HUES6 (cell line): ENCODE data around the gene SLC8A1.

Experiments
- H3K27ac ChIP-seq: 2 replicates; pipeline ENCODE4 v1.7.0; 2013; ENCODE audit warnings: low read depth, mild to moderate bottlenecking, low read length, inconsistent platforms
- H3K27me3 ChIP-seq: 2 replicates; pipeline ENCODE4 v1.6.1; 2013; ENCODE audit warnings: low read length; ENCODE audit not compliant: control insufficient read depth, insufficient read depth
- H3K36me3 ChIP-seq: 2 replicates; pipeline ENCODE4 v1.6.1; 2013; ENCODE audit warnings: low read length; ENCODE audit not compliant: control insufficient read depth, insufficient read depth
- H3K4me1 ChIP-seq: 2 replicates; pipeline ENCODE4 v1.6.1; 2013; ENCODE audit warnings: low read length; ENCODE audit not compliant: control insufficient read depth, insufficient read depth
- H3K4me3 ChIP-seq: 2 replicates; pipeline ENCODE4 v1.5.1; 2013; ENCODE audit warnings: low read depth, low read length
- H3K9ac ChIP-seq: one replicate; pipeline ENCODE4 v1.6.1; 2013; ENCODE audit warnings: mild to moderate bottlenecking, low read length
- H3K9me3 ChIP-seq: 2 replicates; pipeline ENCODE4 v1.6.1; 2013; ENCODE audit warnings: low read depth, low read length; ENCODE audit not compliant: control insufficient read depth, insufficient read depth

SLC8A1 gene

GRCh38 chr2:40457366-40457765 lies 5.5 kb upstream of the SLC8A1 start:
- H3K9me3 ChIP-seq, result no peaks in the 10 kb centered on the region
- H3K36me3 ChIP-seq, result no peaks in the 10 kb centered on the region
- H3K27ac ChIP-seq, result no peak overlapping the region
- peaks cover 8% of the 10 kb centered on the region; the same call in 1 of the 2 replicates for H3K4me1 ChIP-seq
- no peak overlapping the region for H3K9ac ChIP-seq
- peaks cover 19% of the 10 kb centered on the region for H3K27me3 ChIP-seq
- H3K4me3 ChIP-seq, result no peak overlapping the region

- Histone ChIP-seq H3K9ac (no peak overlapping the region), H3K4me3 (no peak overlapping the region), H3K9me3 (no peaks in the 10 kb centered on the region), H3K4me1 (peaks cover 8% of the 10 kb centered on the region; the same call in 1 of the 2 replicates), H3K36me3 (no peaks in the 10 kb centered on the region), H3K27ac (no peak overlapping the region), H3K27me3 (peaks cover 22% of the 10 kb centered on the region)
These were observed 5.0 kb upstream of the SLC8A1 start for GRCh38 chr2:40456926-40457325.

GRCh38 chr2:40455661-40456060 lies 3.8 kb upstream of the SLC8A1 start:
- no peak overlapping the region for H3K4me3 ChIP-seq
- H3K27me3 ChIP-seq, result peaks cover 34% of the 10 kb centered on the region
- no peaks in the 10 kb centered on the region for H3K36me3 ChIP-seq
- peaks cover 8% of the 10 kb centered on the region; the same call in 1 of the 2 replicates for H3K4me1 ChIP-seq
- no peak overlapping the region for H3K9ac ChIP-seq
- no peak overlapping the region for H3K27ac ChIP-seq
- no peaks in the 10 kb centered on the region for H3K9me3 ChIP-seq

GRCh38 chr2:40454321-40454720 lies 2.4 kb upstream of the SLC8A1 start:
- Histone ChIP-seq H3K4me3 (no peak overlapping the region), H3K27ac (no peak overlapping the region), H3K9ac (no peak overlapping the region), H3K27me3 (peaks cover 48% of the 10 kb centered on the region), H3K36me3 (no peaks in the 10 kb centered on the region), H3K9me3 (no peaks in the 10 kb centered on the region), H3K4me1 (peaks cover 14% of the 10 kb centered on the region; the same call in 1 of the 2 replicates)

- Histone ChIP-seq H3K36me3 (no peaks in the 10 kb centered on the region), H3K4me3 (peak overlapping the region; percentile 80), H3K9me3 (no peaks in the 10 kb centered on the region), H3K4me1 (peaks cover 14% of the 10 kb centered on the region; the same call in 1 of the 2 replicates), H3K9ac (no peak overlapping the region), H3K27ac (no peak overlapping the region), H3K27me3 (peaks cover 51% of the 10 kb centered on the region)
These were observed 896 bp upstream of the SLC8A1 start for GRCh38 chr2:40452786-40453185.

GRCh38 chr2:40450796-40451430 lies 977 bp downstream of the SLC8A1 start:
- Histone ChIP-seq H3K27me3 (peaks cover 51% of the 10 kb centered on the region), H3K4me1 (peaks cover 14% of the 10 kb centered on the region; the same call in 1 of the 2 replicates), H3K9me3 (no peaks in the 10 kb centered on the region), H3K4me3 (peak overlapping the region; percentile 80), H3K9ac (no peak overlapping the region), H3K36me3 (no peaks in the 10 kb centered on the region), H3K27ac (no peak overlapping the region)

- Histone ChIP-seq H3K9me3 (no peaks in the 10 kb centered on the region), H3K36me3 (no peaks in the 10 kb centered on the region), H3K9ac (no peak overlapping the region), H3K27ac (no peak overlapping the region), H3K27me3 (peaks cover 51% of the 10 kb centered on the region), H3K4me1 (peaks cover 14% of the 10 kb centered on the region; the same call in 1 of the 2 replicates), H3K4me3 (no peak overlapping the region)
These were observed 1.7 kb downstream of the SLC8A1 start for GRCh38 chr2:40450066-40450795.

GRCh38 chr2:40448476-40449079 lies 3.3 kb downstream of the SLC8A1 start:
- Histone ChIP-seq H3K9ac (no peak overlapping the region), H3K4me3 (no peak overlapping the region), H3K27ac (no peak overlapping the region), H3K9me3 (no peaks in the 10 kb centered on the region), H3K36me3 (no peaks in the 10 kb centered on the region), H3K4me1 (peaks cover 14% of the 10 kb centered on the region; the same call in 1 of the 2 replicates), H3K27me3 (peaks cover 44% of the 10 kb centered on the region)

- no peaks in the 10 kb centered on the region for H3K36me3 ChIP-seq
- H3K9me3 ChIP-seq, result no peaks in the 10 kb centered on the region
- H3K4me1 ChIP-seq, result peaks cover 6% of the 10 kb centered on the region; the same call in 1 of the 2 replicates
- no peak overlapping the region for H3K4me3 ChIP-seq
- H3K9ac ChIP-seq, result no peak overlapping the region
- no peak overlapping the region for H3K27ac ChIP-seq
- peaks cover 15% of the 10 kb centered on the region for H3K27me3 ChIP-seq
These were observed 6.4 kb downstream of the SLC8A1 start for GRCh38 chr2:40445467-40445866.

GRCh38 chr2:40440835-40441234 lies 11.1 kb downstream of the SLC8A1 start:
- Histone ChIP-seq H3K36me3 (no peaks in the 10 kb centered on the region), H3K4me1 (no peaks in the 10 kb centered on the region), H3K9me3 (no peaks in the 10 kb centered on the region), H3K9ac (no peak overlapping the region), H3K27ac (no peak overlapping the region), H3K27me3 (no peaks in the 10 kb centered on the region), H3K4me3 (no peak overlapping the region)

GRCh38 chr2:40439473-40439872 lies 12.4 kb downstream of the SLC8A1 start:
- H3K27ac ChIP-seq, result no peak overlapping the region
- H3K4me3 ChIP-seq, result no peak overlapping the region
- H3K4me1 ChIP-seq, result no peaks in the 10 kb centered on the region
- no peak overlapping the region for H3K9ac ChIP-seq
- no peaks in the 10 kb centered on the region for H3K27me3 ChIP-seq
- H3K9me3 ChIP-seq, result no peaks in the 10 kb centered on the region
- no peaks in the 10 kb centered on the region for H3K36me3 ChIP-seq
